Endothelial cell of umbilical vein (primary cell): ENCODE data around the gene HSPBAP1.

Experiments
- GATA2 ChIP-seq: IDR thresholded peaks from 2 replicates; pipeline ENCODE4 v1.7.0; 2011; ENCODE audit warnings: low read depth, mild to moderate bottlenecking, moderate library complexity, mixed read lengths, low read length; ENCODE audit not compliant: insufficient read length, insufficient read depth
- POLR2A ChIP-seq: IDR thresholded peaks from 2 replicates; pipeline ENCODE4 v1.6.1; 2012; ENCODE audit warnings: low read depth, mild to moderate bottlenecking, control low read depth, low read length
- TF ChIP-seq, protein P1 (sequence below), 2 donors: IDR thresholded peaks; 1 replicate in 1 of 2; 2 replicates in 1 of 2; pipeline ENCODE4 v1.5.1; 2011; ENCODE audit warnings: low read length in 2 of 2, mild to moderate bottlenecking in 2 of 2, moderate library complexity in 2 of 2, control low read depth in 1 of 2, inconsistent platforms in 1 of 2, low read depth in 1 of 2; ENCODE audit not compliant: insufficient read depth in 1 of 2; ENCODE audit errors: extremely low read depth in 1 of 2
- TF ChIP-seq, protein P2 (sequence below): IDR thresholded peaks from 2 replicates; pipeline ENCODE4 v1.6.1; 2011; ENCODE audit not compliant: insufficient read depth, insufficient read length

DNA sequence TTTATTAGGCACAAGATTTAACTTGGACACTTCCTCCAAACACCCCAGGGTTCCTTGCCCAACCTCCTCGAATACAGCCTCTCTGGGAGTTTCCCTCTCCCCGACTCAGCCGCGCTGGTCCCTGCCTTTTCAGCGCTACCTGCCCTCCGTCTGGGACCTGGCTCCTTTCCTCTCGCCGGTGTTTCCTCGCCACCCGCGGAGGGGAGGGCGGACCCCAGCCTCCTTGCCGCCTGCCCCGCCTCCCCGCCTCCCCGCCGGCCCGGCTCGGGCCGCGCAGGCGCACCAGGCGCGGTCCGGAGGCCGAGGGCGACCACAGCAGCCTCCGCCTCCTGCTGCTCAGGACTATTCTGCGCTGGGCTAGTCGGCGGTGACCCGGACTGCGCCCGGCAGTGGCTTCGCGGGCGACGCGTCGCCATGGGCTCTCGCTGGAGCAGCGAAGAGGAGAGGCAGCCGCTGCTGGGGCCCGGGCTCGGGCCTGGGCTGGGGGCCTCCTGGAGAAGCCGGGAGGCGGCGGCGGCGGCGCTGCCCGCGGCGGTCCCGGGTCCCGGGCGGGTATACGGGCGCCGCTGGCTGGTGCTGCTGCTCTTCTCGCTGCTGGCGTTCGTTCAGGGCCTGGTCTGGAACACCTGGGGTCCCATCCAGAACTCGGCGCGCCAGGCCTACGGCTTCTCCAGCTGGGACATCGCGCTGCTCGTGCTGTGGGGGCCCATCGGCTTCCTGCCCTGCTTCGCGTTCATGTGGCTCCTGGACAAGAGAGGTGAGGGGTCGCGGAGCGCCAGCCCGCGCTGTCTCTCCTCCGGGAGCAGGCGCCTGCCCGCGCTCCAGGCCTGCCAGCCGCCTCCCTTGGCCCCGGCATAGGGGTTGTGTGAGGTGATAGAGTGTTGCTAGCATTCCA is 1.4 kb upstream of the HSPBAP1 start, which contains the start of gene SLC49A4:
- TF ChIP-seq, protein P1, sequence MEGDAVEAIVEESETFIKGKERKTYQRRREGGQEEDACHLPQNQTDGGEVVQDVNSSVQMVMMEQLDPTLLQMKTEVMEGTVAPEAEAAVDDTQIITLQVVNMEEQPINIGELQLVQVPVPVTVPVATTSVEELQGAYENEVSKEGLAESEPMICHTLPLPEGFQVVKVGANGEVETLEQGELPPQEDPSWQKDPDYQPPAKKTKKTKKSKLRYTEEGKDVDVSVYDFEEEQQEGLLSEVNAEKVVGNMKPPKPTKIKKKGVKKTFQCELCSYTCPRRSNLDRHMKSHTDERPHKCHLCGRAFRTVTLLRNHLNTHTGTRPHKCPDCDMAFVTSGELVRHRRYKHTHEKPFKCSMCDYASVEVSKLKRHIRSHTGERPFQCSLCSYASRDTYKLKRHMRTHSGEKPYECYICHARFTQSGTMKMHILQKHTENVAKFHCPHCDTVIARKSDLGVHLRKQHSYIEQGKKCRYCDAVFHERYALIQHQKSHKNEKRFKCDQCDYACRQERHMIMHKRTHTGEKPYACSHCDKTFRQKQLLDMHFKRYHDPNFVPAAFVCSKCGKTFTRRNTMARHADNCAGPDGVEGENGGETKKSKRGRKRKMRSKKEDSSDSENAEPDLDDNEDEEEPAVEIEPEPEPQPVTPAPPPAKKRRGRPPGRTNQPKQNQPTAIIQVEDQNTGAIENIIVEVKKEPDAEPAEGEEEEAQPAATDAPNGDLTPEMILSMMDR (IDR thresholded peaks at IDR 0.05; ENCODE audit: extremely low read depth in 1 of 2, insufficient read depth in 1 of 2, low read depth in 1 of 2, low read length in 2 of 2), result no peak
- TF ChIP-seq POLR2A (peak; percentile 76), GATA2 (no peak)
- TF ChIP-seq, protein P2, sequence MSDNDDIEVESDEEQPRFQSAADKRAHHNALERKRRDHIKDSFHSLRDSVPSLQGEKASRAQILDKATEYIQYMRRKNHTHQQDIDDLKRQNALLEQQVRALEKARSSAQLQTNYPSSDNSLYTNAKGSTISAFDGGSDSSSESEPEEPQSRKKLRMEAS, result no peak
